ENCODE results near the gene SRA1. TPM values are rescaled to one million over a fixed set of nuclear protein-coding genes. Genes with fewer than 3 reads are reported as not detected.

SRA1 gene
- total RNA-seq, 1 donor from 2014 or later, result 17.1 TPM

GRCh38 chr5:140551872-140552271, 5.4 kb downstream of the SRA1 start:
- FAIRE-seq, result no peak
- no peak for DNase-seq (ENCODE audit: low spot score in 2 of 2)

DNA sequence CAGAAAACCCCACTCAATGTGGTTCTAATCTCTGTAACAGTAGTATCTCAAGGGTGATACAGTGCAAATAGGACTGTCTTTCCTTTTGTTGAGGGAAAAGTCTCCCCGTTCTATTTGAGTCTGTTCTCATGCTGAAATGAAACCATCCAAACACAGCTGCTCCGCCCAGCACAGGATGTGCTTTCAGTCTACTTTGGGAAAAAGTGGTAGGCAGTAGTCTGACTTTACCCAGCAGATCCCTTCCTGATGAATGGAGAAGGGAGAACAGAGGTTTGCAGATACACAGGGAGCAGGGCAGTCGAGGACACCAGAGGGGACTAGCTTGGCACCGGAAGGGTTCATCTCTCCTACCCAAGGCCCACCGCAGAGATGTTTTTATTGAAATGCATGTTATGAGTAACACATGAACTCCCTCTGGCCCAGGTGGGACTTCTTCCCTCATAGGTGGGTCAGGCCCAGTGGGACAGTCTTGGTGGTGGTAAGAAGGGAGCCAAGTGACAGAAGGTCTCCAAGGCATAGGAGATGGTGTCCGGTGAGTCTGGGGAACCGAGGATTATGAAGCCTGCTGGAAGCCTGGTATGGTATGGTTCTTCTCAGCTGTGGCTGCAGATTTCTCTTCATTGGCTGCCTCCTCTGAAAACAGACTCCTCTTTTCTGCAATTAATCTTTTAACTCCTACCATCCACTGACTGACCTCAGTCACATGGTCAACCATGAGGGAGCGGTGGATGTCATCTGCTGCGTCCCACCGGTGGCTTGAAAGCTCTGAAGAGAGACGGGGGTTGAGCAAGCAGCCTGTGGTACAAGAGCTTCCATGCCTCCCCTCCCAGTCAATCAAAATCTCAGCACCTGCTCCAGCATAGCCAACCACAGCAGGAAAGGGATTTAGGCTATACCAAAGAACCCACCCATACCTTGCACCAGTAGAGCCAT, 6.9 kb downstream of the SRA1 start:
- DNase-seq (ENCODE audit: low spot score in 2 of 2) (no peak), FAIRE-seq (no peak)

GRCh38 chr5:140549237-140550144, 7.8 kb downstream of the SRA1 start:
- FAIRE-seq (no peak), DNase-seq (ENCODE audit: low spot score in 2 of 2) (peak in 1 of 2 donors; percentile 25)

DNA sequence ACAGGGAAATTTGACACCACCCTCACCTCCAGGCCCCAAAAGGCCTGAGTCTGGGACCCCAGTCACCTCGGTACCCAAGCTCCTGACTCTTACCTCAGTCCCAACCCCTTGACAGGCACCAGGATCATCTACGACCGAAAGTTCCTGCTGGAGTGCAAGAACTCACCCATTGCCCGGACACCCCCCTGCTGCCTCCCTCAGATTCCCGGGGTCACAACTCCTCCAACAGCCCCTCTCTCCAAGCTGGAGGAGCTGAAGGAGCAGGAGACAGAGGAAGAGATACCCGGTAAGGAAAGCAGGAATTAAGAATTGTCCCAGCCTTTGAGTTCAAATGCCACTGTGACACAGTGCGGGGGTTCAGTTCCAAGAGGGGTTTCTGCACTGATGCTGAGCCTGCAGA, 8.5 kb downstream of the SRA1 start:
- DNase-seq (ENCODE audit: low spot score in 2 of 2), result no peak
- no peak for FAIRE-seq

DNA sequence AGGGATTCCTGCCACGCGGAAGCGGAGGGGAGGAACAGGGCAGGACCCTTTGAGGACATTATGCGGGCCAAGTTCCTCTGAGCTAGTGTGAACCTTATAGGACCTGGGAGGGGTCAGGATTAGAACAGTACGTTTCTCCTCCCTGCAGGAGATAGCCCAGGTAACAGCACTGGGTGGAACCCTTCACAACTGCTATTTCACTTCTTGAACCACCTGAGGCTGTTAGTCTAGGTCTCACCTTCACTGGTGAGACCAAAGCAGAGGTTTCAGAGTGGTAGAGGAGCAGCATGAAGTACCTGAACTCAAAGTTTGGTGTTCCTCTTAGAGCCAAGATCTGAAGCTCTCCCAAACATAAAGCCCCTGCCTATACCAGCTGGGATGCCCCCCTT, 9.0 kb downstream of the SRA1 start:
- DNase-seq (ENCODE audit: low spot score in 2 of 2) (no peak), FAIRE-seq (no peak)

DNA sequence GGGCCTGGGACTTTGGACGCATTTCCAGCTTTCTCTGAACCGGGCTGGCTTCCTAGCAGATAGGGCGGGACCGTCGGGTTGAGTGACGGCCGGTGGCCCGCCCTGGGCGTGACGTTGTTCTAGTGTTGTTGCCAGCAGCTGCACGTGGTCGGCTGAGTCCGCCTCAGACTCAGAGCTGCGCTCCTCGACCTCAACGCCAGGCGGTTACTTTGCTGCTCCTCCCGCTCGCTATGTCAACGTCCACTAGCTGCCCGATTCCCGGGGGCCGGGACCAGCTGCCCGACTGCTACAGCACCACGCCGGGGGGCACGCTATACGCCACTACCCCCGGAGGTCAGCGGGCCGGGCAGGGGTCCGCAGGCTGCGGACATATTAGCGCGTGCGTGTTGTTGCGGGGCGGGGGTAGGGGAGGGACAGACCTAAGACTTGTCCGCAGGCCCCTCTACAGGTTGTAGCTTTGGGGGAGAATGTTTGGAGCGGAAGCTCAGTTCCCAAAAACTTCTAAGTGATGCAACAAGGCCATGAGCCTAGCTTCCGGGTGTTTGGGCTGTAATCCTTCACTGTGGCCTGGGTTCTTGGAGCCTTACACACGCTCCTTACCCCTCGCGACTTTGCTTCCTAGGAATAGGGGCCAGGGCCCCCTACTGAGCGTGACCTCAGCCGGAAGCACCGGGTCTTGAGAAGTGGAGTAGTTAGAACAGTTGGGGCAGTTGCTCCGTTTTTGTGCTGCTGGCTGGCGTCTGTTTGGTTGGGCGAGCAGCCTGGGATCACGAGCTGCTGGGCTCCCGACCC, 9.6 kb downstream of the SRA1 start, which contains the start of gene EIF4EBP3:
Gene EIF4EBP3 (plus strand): TSS at position 155 of the 792 bp plus-strand sequence. CDS start 76 bp downstream, at position 231.
- FAIRE-seq, result peak; percentile 8
- peak; percentile 82 to 96 for DNase-seq (ENCODE audit: low spot score in 2 of 2)

DNA sequence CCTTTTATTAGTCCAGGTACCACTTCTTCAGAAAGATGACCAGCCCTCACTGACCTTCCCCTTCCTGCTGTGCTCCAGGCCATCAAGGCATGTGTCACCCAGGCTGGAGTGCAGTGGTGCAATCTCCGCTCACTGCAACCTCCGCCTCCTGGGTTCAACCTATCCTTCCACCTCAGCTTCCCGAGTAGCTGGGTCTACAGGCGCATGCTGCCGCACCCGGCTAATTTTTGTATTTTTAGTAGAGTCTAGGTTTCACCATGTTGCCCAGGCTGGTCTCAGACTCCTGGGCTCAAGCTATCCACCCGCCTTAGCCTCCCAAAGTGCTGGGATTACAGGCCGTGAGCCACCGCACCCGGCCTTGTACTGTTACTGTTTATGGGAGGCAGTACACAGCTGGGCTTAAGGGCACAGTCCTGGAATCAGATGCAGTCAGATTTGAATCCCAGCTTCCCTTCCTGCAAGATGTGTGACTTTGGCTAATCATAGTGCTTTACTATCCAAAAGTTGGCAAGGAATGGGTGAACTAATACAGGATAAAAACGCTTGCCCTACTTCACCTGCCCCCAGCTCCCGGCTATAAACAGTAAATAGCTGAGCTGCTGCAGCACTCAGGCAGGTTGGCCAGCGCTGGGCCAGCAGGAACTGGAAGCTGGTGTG, 10.3 kb downstream of the SRA1 start:
- no peak for FAIRE-seq

DNA sequence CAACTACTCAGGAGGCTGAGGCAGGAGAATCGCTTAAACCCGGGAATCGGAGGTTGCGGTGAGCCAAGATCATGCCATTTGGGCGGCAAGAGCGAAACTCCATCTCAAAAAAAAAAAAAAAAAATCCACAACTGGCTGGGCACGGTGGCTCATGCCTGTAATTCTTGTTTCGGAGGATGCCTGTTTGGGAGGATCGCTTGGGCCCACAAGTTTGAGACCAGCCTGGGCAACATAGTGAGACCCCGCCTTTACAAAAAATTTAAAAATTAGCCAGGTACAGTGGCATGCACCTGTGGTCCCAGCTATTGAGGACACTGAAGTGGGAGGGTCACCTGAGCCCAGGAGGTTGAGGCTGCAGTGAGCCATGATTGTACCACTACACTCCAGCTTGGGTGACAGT, 11.7 kb downstream of the SRA1 start:
- FAIRE-seq, result no peak
- DNase-seq (ENCODE audit: low spot score in 2 of 2), result no peak

More for the DNA sequence above, 10.3 kb downstream of the SRA1 start:
- no peak for DNase-seq (ENCODE audit: low spot score in 2 of 2)

DNA sequence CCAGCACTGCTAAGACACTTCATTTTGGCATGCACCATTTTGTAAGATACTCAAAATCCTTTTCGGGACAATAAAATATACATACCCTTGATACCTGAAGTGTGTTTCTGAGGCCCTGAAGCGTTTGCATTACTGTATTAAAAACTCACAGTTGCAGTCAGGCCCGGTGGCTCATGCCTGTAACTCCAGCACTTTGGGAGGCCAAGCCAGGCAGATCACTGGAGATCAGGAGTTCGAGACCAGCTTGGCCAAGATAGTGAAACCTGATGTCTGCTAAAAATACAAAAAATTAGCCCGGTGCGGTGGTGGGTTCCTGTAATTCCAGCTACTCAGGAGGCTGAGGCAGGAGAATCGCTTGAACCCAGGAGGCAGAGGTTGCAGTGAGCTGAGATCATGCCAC, 12.3 kb downstream of the SRA1 start:
- FAIRE-seq (no peak), DNase-seq (ENCODE audit: low spot score in 2 of 2) (no peak)

- FAIRE-seq (no peak), DNase-seq (ENCODE audit: low spot score in 2 of 2) (no peak)
These were observed 14.3 kb downstream of the SRA1 start for GRCh38 chr5:140542972-140543371.

DNA sequence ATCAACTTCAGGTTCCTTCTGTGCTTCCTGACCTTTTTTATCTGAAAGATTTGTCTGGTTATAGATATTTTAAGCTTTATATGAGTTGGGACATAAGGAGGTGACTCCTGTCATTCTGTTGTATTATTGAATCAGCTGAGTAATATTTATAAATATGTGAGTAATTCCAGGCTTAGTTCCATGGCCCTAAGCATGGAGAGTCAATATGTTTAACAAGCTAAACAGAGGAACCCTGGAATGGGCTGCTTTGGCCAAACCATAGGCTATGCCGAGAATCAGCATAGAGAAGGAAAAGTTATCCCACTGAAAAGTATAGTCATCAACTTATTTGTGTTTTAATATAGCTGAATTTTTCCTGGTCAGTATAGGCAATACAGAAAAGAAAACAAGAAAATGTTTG, 17.0 kb downstream of the SRA1 start:
- DNase-seq (ENCODE audit: low spot score in 2 of 2) (no peak), FAIRE-seq (no peak)

GRCh38 chr5:140524003-140524402, 33.3 kb downstream of the SRA1 start:
- DNase-seq (ENCODE audit: low spot score in 2 of 2) (no peak), FAIRE-seq (no peak)

GRCh38 chr5:140513124-140513523, 44.1 kb downstream of the SRA1 start:
- FAIRE-seq, result no peak
- no peak for DNase-seq (ENCODE audit: low spot score in 2 of 2)

GRCh38 chr5:140509898-140510297, 47.4 kb downstream of the SRA1 start:
- no peak for FAIRE-seq
- DNase-seq (ENCODE audit: low spot score in 2 of 2), result no peak

DNA sequence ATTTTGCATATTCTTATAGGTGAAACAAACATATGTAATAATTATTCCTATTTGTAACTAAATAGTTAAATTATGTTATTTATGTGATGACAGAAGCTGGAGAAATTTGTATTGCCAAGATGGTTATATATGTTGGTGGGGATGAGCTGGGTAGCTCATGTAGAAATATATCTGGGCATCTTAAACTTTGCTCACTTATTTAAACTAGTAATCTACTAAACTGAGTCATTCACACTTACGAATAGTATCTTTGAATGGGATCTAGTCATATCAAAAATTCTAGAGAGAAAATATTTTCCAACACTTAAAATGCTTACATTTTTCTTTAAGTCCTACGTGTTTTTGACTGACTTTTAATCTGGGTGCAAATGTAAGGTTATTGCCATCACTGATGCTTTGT, 54.4 kb downstream of the SRA1 start:
- DNase-seq (ENCODE audit: low spot score in 2 of 2) (no peak), FAIRE-seq (no peak)

Small RNA genes lying within 50 kb of the gene (small RNA-seq; reads per million reads assigned to genes)
- gene RF00279, result not detected
- gene RF00443, result not detected

Other genes starting within 250 kb of the SRA1 start
- gene HBEGF, start 210.9 kb downstream of the SRA1 start, total RNA-seq, result 12.6 TPM
- under 0.01 TPM for gene SLC4A9, start 197.3 kb downstream of the SRA1 start, total RNA-seq
- 62.0 TPM for gene ANKHD1, start 155.6 kb downstream of the SRA1 start, total RNA-seq
- not detected for gene EIF4EBP3, start 9.8 kb downstream of the SRA1 start, total RNA-seq
- gene APBB3, start 7.1 kb upstream of the SRA1 start, total RNA-seq, result 23.2 TPM
- 2.0 TPM for gene SLC35A4, start 7.4 kb upstream of the SRA1 start, total RNA-seq
- 11.4 TPM for gene CD14, start 75.7 kb upstream of the SRA1 start, total RNA-seq
- 5.7 TPM for gene TMCO6, start 82.0 kb upstream of the SRA1 start, total RNA-seq
- gene NDUFA2, start 90.2 kb upstream of the SRA1 start, total RNA-seq, result 28.5 TPM
- 83.6 TPM for gene IK, start 90.4 kb upstream of the SRA1 start, total RNA-seq
- 12.6 TPM for gene WDR55, start 107.4 kb upstream of the SRA1 start, total RNA-seq
- 0.82 TPM for gene DND1, start 116.1 kb upstream of the SRA1 start, total RNA-seq
- gene HARS1, start 133.9 kb upstream of the SRA1 start, total RNA-seq, result 74.2 TPM
- 25.7 TPM for gene HARS2, start 134.0 kb upstream of the SRA1 start, total RNA-seq
- gene ZMAT2, start 143.0 kb upstream of the SRA1 start, total RNA-seq, result 68.1 TPM
- 8.6 TPM for gene PCDHA1, start 228.7 kb upstream of the SRA1 start, total RNA-seq
- 10.6 TPM for gene PCDHA2, start 237.4 kb upstream of the SRA1 start, total RNA-seq
- gene PCDHA3, start 243.6 kb upstream of the SRA1 start, total RNA-seq, result 16.3 TPM
- gene PCDHA4, start 249.6 kb upstream of the SRA1 start, total RNA-seq, result 12.2 TPM

All from frontal cortex (tissue), 4 donors.